Measurements from ENCODE around the gene PLA2G2C.

Gene PLA2G2C

DNA sequence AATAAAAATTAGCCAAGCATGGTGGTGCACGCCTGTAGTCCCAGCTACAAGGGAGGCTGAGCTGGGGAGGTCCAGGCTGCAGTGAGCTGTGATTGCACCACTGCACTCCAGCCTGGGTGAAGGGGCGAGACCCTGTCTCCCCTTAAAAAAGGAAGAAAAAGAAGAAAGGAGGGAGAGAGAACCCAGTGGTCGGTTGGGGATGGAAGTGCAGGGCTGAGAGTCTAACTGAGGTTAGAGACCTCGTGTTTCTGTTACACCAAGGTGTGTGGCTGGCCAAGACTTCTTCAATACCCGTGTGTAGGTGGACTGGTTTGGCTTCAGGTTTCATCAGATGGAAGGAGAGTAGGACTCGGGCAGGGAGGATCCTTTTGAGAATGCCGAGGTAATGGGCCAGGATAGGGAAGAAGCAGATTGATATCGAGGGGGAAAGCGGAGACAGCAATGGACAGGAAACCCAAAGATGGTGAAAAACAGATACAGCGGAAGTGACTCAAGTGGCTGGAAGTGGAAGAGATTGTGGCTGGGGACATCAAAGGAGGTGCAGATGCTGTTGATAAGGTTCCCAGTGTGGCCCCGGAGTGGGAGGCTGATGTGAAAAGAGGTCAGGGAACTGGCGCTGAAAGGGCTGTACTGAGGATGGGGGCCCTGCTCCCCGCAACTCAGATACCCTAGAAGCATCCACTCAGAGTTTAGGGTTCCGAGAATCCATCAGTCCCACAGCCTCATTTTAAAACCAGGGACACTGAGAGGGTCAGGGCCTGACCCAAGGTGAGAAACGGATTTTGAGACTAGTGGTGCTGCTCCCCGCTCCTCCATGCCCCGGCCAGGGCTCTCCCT lies 1.1 kb downstream of the PLA2G2C start:
- no peaks in the 10 kb centered on the region for H3K79me2 ChIP-seq (ENCODE audit: control insufficient read depth, insufficient read depth, low read length)
- peak overlapping the region; percentile 23 for H3K4me2 ChIP-seq (ENCODE audit: low read length)
- no peak overlapping the region for H3K23ac ChIP-seq (ENCODE audit: low read length)
- H3K4me3 ChIP-seq (ENCODE audit: low read length), result peak overlapping the region; percentile 17
- H3K36me3 ChIP-seq (ENCODE audit: control insufficient read depth, insufficient read depth, low read length), result no peaks in the 10 kb centered on the region
- H3K79me1 ChIP-seq (ENCODE audit: low read length), result no peaks in the 10 kb centered on the region
- WGBS (ENCODE audit: extremely low coverage, insufficient coverage, low lambda C conversion rate), result no CpG with 5 or more reads among the region's 17 CpGs
- no peak overlapping the region for H3K27ac ChIP-seq (ENCODE audit: low read depth, low read length)
- no peaks in the 10 kb centered on the region for H3K27me3 ChIP-seq (ENCODE audit: insufficient read depth, low read length, poor library complexity)
- H2BK5ac ChIP-seq (ENCODE audit: low read length), result no peak overlapping the region
- H3K18ac ChIP-seq (ENCODE audit: low read length), result peak overlapping the region; percentile 73
- H3K56ac ChIP-seq (ENCODE audit: low read length), result peak overlapping the region; percentile 81
- no peak overlapping the region for H3K4ac ChIP-seq (ENCODE audit: low read depth, low read length)
- no peak overlapping the region for H4K5ac ChIP-seq (ENCODE audit: low read length)
- H4K8ac ChIP-seq (ENCODE audit: low read depth, low read length), result no peak overlapping the region
- H2BK15ac ChIP-seq (replicated peaks; ENCODE audit: low read depth), result no peak overlapping the region
- H3K4me1 ChIP-seq (ENCODE audit: control insufficient read depth, low read depth, low read length), result peaks cover 5% of the 10 kb centered on the region
- no peak overlapping the region for H2AK5ac ChIP-seq (ENCODE audit: low read length)
- peak; percentile 55 for DNase-seq
- H2BK120ac ChIP-seq (ENCODE audit: low read depth, low read length), result no peak overlapping the region
- peak overlapping the region; percentile 67 for H3K9ac ChIP-seq (ENCODE audit: low read length)

- H3K9ac ChIP-seq (ENCODE audit: low read length), result no peak overlapping the region
- H3K4me3 ChIP-seq (ENCODE audit: low read length), result no peak overlapping the region
- H3K27ac ChIP-seq (ENCODE audit: low read depth, low read length), result no peak overlapping the region
- no peak overlapping the region for H3K23ac ChIP-seq (ENCODE audit: low read length)
- no peak overlapping the region for H4K8ac ChIP-seq (ENCODE audit: low read depth, low read length)
- H3K4me1 ChIP-seq (ENCODE audit: control insufficient read depth, low read depth, low read length), result peaks cover 5% of the 10 kb centered on the region
- DNase-seq, result peak; percentile 84
- no peak overlapping the region for H2BK120ac ChIP-seq (ENCODE audit: low read depth, low read length)
- no peaks in the 10 kb centered on the region for H3K79me1 ChIP-seq (ENCODE audit: low read length)
- H2BK15ac ChIP-seq (replicated peaks; ENCODE audit: low read depth), result no peak overlapping the region
- no CpG with 5 or more reads among the region's 6 CpGs for WGBS (ENCODE audit: extremely low coverage, insufficient coverage, low lambda C conversion rate)
- H3K36me3 ChIP-seq (ENCODE audit: control insufficient read depth, insufficient read depth, low read length), result no peaks in the 10 kb centered on the region
- no peaks in the 10 kb centered on the region for H3K27me3 ChIP-seq (ENCODE audit: insufficient read depth, low read length, poor library complexity)
- no peak overlapping the region for H2AK5ac ChIP-seq (ENCODE audit: low read length)
- H4K5ac ChIP-seq (ENCODE audit: low read length), result no peak overlapping the region
- no peak overlapping the region for H2BK5ac ChIP-seq (ENCODE audit: low read length)
- no peak overlapping the region for H3K56ac ChIP-seq (ENCODE audit: low read length)
- no peak overlapping the region for H3K18ac ChIP-seq (ENCODE audit: low read length)
- H3K4me2 ChIP-seq (ENCODE audit: low read length), result no peak overlapping the region
- H3K4ac ChIP-seq (ENCODE audit: low read depth, low read length), result no peak overlapping the region
- H3K79me2 ChIP-seq (ENCODE audit: control insufficient read depth, insufficient read depth, low read length), result no peaks in the 10 kb centered on the region
Measured at GRCh38 chr1:20184481-20184900, 1.8 kb downstream of the PLA2G2C start.

GRCh38 chr1:20183616-20184271 lies 2.6 kb downstream of the PLA2G2C start:
- Histone ChIP-seq H2AK5ac (ENCODE audit: low read length) (no peak overlapping the region), H3K79me2 (ENCODE audit: control insufficient read depth, insufficient read depth, low read length) (no peaks in the 10 kb centered on the region), H3K4me2 (ENCODE audit: low read length) (no peak overlapping the region), H3K56ac (ENCODE audit: low read length) (no peak overlapping the region), H3K4me1 (ENCODE audit: control insufficient read depth, low read depth, low read length) (peaks cover 5% of the 10 kb centered on the region), H4K8ac (ENCODE audit: low read depth, low read length) (no peak overlapping the region), H3K4me3 (ENCODE audit: low read length) (no peak overlapping the region), H2BK120ac (ENCODE audit: low read depth, low read length) (no peak overlapping the region), H3K23ac (ENCODE audit: low read length) (no peak overlapping the region), H3K27ac (ENCODE audit: low read depth, low read length) (no peak overlapping the region), H3K36me3 (ENCODE audit: control insufficient read depth, insufficient read depth, low read length) (no peaks in the 10 kb centered on the region), H3K4ac (ENCODE audit: low read depth, low read length) (no peak overlapping the region), H3K79me1 (ENCODE audit: low read length) (no peaks in the 10 kb centered on the region), H3K9ac (ENCODE audit: low read length) (no peak overlapping the region), H3K27me3 (ENCODE audit: insufficient read depth, low read length, poor library complexity) (no peaks in the 10 kb centered on the region), H2BK5ac (ENCODE audit: low read length) (no peak overlapping the region), H4K5ac (ENCODE audit: low read length) (no peak overlapping the region), H3K18ac (ENCODE audit: low read length) (no peak overlapping the region), H2BK15ac (replicated peaks; ENCODE audit: low read depth) (no peak overlapping the region)
- no CpG with 5 or more reads among the region's 13 CpGs for WGBS (ENCODE audit: extremely low coverage, insufficient coverage, low lambda C conversion rate)
- DNase-seq, result no peak

- Histone ChIP-seq H3K27me3 (ENCODE audit: insufficient read depth, low read length, poor library complexity) (no peaks in the 10 kb centered on the region), H4K5ac (ENCODE audit: low read length) (no peak overlapping the region)
Measured at GRCh38 chr1:20183035-20183434, 3.3 kb downstream of the PLA2G2C start.

DNA sequence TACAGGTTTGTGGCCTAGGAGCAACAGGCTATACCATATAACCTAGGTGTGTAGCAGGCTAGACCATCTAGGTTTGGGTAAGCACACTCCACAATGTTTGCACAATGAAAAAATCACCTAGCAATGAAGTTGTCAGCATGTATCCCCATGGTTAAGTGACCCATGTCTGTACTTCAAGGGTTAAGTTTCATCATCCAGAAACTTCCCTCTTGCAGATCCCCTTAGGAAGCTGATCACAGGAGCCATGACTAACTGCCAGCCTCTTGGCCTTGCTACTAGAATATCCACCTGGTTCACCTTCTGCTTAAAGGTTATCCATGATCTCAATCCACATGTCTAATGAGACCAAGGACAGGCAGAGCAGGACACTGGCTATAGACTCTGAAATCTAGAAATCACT lies 3.9 kb downstream of the PLA2G2C start:
- Histone ChIP-seq H4K8ac (ENCODE audit: low read depth, low read length) (no peak overlapping the region), H3K4me3 (ENCODE audit: low read length) (no peak overlapping the region), H3K27ac (ENCODE audit: low read depth, low read length) (no peak overlapping the region), H3K36me3 (ENCODE audit: control insufficient read depth, insufficient read depth, low read length) (no peaks in the 10 kb centered on the region), H3K18ac (ENCODE audit: low read length) (no peak overlapping the region), H3K56ac (ENCODE audit: low read length) (no peak overlapping the region), H3K27me3 (ENCODE audit: insufficient read depth, low read length, poor library complexity) (no peaks in the 10 kb centered on the region), H3K23ac (ENCODE audit: low read length) (no peak overlapping the region), H3K4ac (ENCODE audit: low read depth, low read length) (no peak overlapping the region), H3K79me2 (ENCODE audit: control insufficient read depth, insufficient read depth, low read length) (no peaks in the 10 kb centered on the region), H3K9ac (ENCODE audit: low read length) (no peak overlapping the region), H4K5ac (ENCODE audit: low read length) (no peak overlapping the region), H2BK120ac (ENCODE audit: low read depth, low read length) (no peak overlapping the region), H2AK5ac (ENCODE audit: low read length) (no peak overlapping the region), H3K4me1 (ENCODE audit: control insufficient read depth, low read depth, low read length) (peaks cover 5% of the 10 kb centered on the region), H2BK5ac (ENCODE audit: low read length) (no peak overlapping the region), H2BK15ac (replicated peaks; ENCODE audit: low read depth) (no peak overlapping the region), H3K79me1 (ENCODE audit: low read length) (no peaks in the 10 kb centered on the region), H3K4me2 (ENCODE audit: low read length) (no peak overlapping the region)
- no peak for DNase-seq

More at GRCh38 chr1:20183035-20183434, 3.3 kb downstream of the PLA2G2C start:
- Histone ChIP-seq H3K56ac (ENCODE audit: low read length) (no peak overlapping the region), H3K4me2 (ENCODE audit: low read length) (no peak overlapping the region), H3K79me2 (ENCODE audit: control insufficient read depth, insufficient read depth, low read length) (no peaks in the 10 kb centered on the region), H3K4me3 (ENCODE audit: low read length) (no peak overlapping the region), H2AK5ac (ENCODE audit: low read length) (no peak overlapping the region), H2BK15ac (replicated peaks; ENCODE audit: low read depth) (no peak overlapping the region), H3K27ac (ENCODE audit: low read depth, low read length) (no peak overlapping the region), H2BK120ac (ENCODE audit: low read depth, low read length) (no peak overlapping the region), H3K9ac (ENCODE audit: low read length) (no peak overlapping the region), H4K8ac (ENCODE audit: low read depth, low read length) (no peak overlapping the region), H2BK5ac (ENCODE audit: low read length) (no peak overlapping the region), H3K36me3 (ENCODE audit: control insufficient read depth, insufficient read depth, low read length) (no peaks in the 10 kb centered on the region), H3K79me1 (ENCODE audit: low read length) (no peaks in the 10 kb centered on the region), H3K23ac (ENCODE audit: low read length) (no peak overlapping the region), H3K4ac (ENCODE audit: low read depth, low read length) (no peak overlapping the region), H3K4me1 (ENCODE audit: control insufficient read depth, low read depth, low read length) (peaks cover 5% of the 10 kb centered on the region), H3K18ac (ENCODE audit: low read length) (no peak overlapping the region)
- no peak for DNase-seq
- WGBS (ENCODE audit: extremely low coverage, insufficient coverage, low lambda C conversion rate), result no CpG with 5 or more reads among the region's 10 CpGs

Measured in mesendoderm (in vitro differentiated cells).